CD1c-positive myeloid dendritic cell (primary cell): Measurements from ENCODE around the gene NAT10.
"Not testable (repeated sequence)": the region's sequence is repeated elsewhere in the genome, so short reads cannot be mapped to it uniquely, and the experiment has no call there.

Experiments
- DNase-seq: peaks from one replicate; pipeline ENCODE4 v3.0.0-alpha.2; 2016; ENCODE audit errors: extremely low spot score

Gene NAT10

DNA sequence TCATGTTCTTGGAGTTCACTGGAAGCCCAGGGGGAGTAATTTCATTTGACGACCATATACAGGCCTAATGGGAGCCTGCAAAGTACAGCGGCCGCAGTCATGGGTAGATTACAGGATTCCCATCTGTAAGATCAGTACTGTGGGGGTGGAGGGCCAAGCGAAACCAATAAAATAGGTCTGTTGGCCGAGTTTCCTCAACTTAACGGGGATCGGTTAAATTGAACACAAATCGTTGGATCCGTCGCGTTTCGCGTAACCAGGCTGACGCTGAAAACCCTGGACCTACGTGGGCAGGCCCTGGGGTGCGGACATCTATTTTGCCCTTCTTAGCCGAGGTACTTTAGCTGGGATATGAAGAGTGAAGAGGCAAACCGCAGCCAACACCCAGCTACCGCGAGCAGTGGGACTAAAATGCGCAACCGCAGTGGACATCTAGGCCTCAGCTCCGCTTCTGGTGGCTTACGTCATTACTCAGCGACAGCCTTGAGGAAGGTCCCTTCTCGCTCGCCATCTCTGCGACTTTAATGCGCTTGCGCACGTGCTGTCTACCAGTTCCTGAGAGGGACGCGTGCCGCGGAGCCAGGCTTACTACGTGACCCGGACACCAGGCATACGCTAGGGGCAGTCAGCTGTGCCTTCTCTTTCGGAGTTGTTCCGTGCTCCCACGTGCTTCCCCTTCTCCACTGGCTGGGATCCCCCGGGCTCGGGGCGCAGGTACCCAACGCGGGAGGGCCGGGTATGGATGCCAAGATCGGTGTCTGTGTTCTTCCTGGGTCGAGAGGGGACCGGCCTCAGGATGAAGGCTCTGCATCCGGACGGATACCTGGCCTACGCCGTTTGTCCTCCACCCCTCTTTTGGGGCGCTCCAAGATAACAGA is at the start of gene NAT10:
NAT10 (plus strand) TSS at position 551 of the 878 bp plus-strand sequence. CDS start 2,597 bp downstream, outside the sequence.
- peak; percentile 100 for DNase-seq

DNA sequence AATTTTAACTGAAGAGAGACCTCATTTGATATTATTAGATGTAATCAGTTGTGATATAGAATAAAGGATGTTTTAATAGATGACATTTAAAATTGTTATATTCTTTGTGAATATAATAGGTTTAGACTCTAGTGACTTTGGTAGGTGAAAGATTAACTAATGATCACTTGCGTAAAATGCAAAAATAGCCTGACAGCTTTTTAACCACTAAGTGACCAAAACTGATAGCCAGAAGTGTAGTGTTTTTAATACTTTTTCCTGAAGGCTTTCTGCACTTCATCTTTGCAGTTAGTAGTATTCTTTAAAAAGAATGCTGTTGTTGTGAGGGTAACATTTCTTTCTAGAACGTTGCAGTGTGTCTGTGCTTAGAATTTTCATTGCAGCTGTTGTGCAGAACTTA is 48.8 kb upstream of the NAT10 start:
- DNase-seq: no peak

DNA sequence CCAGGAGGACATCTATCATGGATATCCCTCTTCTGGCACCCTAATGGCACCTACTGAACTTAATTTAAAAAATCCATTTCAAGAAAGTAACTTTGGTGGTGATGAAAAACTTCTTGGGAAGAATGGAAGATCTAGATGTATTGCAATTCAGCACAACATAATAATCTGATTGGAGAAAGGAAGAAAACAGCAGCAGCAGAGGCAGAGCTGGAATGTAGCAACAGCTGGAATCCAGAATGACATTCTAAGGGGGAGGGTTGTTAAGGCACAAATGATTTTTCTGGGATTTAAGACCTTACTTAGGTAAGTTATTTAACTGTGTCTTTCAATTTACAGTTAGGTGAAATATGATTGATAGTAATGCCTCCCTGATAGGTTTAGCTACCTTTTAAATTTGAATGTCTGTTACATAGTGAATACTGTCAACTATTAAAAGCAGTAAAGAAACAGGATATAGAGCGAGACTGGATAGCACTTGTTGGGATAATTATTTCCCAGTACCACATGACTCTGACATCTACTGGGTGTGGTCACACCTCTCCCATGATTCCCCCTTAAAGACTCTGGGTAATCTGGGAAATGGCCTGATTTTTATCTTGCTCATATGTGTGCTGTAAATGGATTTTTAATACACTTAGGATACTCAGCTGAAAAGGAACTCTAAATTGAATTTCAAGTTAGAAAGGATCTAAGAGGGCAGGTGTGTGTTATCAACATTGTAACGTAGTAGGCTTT is 42.2 kb upstream of the NAT10 start:
- no peak for DNase-seq

DNA sequence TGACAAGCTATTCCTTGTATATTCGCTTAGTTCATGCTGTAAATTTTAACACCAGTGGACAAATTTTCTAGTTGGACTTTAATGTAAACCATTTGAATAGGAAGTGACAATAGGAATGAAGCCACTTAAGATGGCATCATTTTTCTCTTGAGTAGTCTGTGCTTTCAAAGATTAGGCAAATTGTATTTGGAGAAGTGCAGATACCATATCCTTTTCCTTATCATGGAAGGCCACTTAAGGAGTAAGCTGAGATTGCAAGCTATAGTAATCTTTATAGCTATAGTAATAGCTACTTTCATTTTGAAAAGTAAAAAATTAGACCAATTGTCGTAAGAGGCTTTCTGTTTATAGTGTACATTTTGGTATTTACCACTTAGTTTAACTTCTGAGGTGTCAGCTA is 41.1 kb upstream of the NAT10 start:
- no peak for DNase-seq

DNA sequence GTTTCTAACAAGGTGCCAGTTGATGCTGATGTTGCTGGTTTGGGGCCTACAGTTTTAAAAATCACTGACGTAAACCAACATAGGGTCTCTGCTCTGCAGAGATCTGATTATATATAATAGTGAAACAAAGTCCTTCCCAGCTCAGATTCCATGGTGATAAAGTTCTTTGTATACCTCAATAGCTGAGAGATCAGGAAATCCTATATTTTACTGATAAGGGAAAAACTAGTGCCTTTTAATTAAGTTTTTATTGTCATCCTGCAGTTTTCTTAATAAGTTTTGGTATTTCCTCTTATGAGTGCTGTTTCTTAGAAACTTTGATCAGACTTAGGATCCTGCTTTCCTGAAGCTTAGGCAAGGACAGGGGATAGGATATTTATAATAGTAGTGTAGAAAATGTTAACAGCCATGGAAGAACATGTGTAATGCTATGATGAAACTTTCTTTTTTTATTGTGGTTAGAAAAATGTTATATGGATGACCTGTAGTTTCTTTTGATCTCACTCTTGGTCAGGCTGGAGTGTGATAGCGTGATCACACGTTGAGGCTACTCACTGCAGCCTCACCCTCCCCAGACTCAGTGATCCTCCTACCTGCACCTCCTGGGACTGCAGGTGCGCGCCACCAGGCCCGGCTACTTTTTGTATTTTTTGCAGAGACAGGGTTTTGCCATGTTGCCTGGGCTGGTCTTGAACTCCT is 39.8 kb upstream of the NAT10 start:
- no peak for DNase-seq

DNA sequence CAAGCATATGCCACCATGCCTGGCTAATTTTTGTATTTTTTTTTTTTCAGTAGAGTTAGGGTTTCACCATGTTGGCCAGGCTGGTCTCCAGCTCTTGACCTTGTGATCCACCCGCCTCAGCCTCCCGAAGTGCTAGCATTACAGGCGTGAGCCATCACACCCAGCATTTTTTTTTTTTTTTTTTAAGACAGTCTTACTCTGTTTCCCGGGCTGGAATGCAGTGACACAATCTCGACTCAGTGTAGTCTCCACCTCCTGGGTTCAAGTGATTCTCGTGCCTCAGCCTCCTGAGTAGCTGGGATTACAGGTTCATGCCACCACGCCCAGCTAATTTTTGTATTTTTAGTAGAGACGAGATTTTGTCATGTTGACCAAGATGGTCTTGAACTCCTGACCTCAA is 38.7 kb upstream of the NAT10 start:
- DNase-seq: not testable (repeated sequence)

DNA sequence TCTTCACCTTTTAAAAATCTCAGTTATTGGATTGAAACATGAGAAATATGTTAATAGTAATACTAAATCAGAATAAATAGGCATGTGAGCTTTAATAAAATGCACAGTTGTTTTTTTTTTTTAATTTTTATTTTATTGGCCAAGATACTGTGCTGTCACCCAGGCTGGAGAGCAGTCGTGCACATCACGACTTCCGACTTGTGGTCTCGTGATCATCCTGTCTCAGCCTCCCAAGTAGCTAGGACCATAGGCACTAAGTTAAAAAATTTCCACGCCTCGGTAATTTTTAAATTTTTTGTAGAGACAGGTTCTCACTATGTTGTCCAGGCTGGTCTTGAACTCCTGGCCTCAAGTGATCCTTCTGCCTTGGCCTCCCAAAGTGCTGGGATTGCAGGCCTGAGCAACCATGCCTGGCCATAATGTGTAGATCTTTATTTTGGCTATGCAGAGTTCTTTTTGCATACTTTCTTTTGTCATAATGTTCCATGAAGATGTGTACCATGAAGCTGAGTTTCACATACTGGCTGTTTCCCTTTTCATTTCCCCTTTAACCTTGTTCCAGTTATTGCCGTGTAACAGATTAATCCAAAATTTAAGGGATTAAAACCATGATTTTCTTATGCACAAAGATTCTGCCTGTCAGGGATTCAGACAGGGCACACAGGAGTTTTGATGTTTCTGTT is 37.9 kb upstream of the NAT10 start:
- DNase-seq: peak; percentile 28

DNA sequence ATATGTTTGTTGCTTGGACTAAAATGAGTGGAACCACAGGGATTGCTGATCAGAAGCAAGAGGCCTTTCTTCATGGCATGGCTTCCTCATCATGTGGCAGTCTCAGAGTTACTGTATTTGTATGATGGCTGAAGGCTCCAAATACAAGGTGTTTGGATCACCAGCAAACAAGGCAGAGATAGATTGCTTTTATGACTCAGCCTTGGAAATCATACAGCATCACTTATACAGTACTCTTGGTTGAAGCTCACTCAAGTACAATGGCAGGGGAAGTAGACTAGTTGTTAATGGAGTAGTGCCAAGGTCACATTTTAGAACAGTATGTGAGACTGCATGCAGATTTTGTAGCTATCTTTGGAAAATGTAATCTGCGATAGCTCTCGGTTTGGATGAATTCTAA is 37.3 kb upstream of the NAT10 start:
- DNase-seq: peak; percentile 16

DNA sequence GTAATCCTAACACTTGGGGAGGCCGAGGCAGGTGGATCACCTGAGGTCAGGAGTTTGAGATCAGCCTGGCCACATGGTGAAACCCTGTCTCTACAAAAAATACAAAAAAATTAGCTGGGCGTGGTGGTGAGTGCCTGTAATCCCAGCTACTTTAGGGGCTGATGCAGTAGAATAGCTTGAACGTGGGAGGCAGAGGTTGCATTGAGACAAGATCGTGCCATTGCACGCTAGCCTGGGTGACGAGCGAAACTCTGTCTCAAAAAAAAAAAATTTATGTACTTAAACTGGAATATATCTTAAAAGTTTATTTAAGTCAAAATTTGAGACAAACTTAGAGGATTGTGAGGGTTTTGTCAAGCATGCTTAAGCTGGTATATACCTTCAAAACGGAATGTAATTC is 34.1 kb upstream of the NAT10 start:
- DNase-seq: not testable (repeated sequence)

DNA sequence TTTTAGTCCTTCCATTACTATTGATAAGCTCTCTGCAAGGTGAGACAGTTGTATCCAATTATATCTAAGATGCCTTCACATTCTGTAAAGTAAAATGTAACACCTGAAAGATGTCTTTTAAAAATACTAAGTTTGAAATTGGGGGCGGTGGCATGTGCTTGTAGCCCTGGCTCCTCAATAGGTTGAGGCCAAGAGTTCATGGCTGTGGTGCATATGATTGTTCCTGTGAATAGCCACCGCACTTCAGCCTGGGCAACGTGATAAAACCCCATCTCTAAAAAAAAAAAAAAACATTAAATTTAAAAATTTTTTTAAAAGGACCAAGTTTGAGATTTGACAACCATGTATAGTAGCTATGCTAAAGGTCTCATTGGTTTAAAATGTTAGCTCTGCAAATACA is 33.4 kb upstream of the NAT10 start:
- DNase-seq: no peak

DNA sequence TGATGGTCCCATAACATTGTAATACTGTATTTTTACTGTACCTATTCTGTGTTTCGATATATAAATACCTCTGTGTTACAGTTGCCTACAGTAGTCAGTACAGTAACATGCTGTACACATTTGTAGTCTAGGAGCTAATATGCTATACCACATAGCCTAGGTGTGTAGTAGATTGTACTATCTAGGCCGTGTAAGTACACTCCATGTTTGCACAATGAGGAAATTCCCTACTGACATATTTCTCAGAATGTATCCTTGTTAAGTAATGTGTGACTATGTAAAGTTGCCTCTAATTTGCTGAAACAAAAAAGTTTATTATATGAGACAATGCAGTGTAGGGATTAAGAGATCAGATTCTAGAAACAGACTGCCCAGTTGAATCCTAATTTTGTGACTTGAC is 32.6 kb upstream of the NAT10 start:
- no peak for DNase-seq

DNA sequence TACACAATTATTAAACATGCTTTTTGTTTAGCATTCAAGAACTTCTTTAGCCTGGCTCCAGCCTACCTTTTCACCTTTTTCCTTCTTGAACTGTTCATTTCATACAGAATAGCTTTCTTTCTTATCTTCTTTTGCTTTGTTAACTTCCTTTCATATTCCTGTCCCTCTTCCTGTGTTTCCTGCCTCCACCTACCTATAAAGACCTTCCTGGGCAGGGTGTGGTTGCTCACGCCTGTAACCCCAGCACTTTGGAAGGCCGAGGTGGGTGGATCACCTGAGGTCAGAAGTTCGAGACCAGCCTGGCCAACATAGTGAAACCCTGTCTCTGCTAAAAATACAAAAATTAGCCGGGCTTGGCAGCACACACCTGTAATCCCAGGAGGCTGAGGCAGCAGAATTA is 31.0 kb upstream of the NAT10 start:
- no peak for DNase-seq

DNA sequence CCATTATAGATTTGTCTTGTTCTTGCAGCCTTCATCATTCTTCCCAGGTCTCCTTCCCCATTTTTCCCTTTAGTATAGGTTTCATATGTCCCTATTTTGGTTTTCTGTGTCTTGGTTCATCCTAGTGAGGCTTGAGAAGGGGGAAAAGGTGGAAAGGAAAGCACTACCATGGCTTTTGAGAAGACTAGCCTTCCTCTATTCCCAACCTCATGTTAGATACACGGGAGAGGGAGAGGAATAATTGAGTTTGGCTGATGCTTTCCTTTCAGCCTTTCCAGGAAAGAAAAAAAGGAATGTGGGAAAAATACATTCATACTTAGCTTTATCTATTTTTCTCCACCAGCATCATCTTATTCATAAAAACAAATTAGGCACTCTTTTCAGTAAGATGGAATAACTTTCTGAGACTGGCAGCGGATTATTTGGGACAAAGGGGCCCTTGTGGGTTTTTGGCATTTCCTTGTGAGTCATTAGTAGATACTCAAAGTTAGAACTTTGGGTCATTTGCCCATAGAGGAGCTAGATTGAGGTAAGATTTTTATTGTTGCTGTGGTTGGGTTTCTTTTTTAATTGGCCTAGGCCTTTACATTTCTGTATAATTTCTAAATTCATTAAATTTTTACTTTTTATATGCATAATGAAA is 30.1 kb upstream of the NAT10 start:
- no peak for DNase-seq

DNA sequence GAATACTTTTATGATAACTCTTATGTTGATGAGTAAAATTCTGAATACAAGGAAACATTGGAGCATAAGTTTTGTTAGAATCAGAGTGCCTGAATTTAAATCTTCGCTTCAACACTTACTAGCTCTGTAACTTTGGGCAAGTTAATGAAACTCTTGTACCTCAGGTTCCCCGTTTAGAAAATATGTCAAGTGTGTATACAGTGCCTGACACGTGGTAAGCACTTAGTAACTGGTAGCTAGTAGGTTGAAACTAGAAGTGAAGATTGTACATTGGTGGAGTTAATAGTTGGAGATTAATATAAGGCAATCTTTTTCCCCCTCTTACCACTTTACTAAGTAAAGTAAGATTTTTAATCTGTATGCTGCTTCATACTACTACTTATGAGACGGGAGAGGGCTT is 24.8 kb upstream of the NAT10 start:
- DNase-seq: no peak

DNA sequence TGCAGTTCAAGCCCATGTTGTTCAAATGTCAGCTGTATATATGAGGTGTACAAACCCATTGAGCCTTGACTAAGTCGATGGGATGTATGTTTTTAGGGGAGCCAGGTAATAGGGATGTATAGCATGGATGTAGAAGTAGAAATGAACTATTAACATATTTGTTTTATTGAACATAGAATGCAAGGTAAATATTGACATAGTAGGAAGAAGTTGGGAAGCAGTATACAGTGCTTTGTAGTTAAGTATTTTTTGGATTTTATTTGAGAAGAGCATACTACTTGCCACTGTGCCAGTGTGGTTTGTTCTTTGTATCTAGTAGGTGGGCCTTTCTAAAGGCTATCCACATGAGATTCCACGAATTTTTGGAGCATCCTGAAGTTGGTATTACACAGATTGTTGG is 20.8 kb upstream of the NAT10 start:
- DNase-seq: no peak

DNA sequence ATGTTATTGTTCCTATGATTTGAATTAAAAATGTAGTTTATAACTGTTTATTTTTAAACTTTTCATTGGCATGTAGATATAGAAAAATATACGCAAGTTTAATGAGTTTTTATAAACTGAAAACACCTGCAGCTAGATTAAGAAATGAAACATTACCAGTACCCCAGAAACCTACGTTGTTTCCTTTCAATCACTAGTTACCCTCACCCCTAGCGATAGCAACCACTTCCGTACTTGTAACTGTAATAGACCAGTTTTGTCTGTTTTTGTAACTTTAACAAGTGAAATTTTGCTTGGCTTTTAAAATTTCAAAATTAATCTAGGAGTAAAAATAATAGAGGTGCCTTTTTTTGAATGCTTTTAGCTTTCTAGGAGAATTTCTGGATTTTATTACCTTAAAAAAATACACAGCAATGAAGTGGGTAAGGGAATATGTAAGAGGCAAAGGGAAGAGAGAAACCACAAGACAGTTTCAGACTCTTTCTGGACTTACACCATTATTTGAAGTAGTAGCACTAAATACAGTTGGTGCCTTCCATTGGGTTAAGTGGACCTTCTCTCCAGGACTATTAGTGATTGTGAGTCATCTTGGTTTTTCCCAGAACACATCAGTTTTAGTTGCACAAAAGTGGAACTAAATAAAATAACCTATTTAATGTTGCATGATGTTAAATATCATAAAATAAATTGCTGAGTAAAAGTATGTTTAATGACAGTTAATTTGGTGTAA is 18.7 kb upstream of the NAT10 start:
- peak; percentile 12 for DNase-seq

DNA sequence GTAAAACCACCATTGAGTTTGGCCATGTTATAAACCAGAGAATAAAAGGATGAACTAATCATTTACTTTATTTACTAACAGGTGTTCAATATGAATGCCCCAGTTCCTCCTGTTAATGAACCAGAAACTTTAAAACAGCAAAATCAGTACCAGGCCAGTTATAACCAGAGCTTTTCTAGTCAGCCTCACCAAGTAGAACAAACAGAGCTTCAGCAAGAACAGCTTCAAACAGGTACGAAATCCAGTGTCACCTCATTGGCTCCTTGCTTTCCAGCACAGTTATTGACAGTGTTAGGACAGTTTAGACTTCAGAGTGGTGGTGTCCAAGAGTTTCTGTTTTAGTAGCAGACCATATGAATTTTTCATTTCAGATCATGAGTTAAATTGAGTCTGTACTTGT is 13.6 kb upstream of the NAT10 start:
- no peak for DNase-seq

DNA sequence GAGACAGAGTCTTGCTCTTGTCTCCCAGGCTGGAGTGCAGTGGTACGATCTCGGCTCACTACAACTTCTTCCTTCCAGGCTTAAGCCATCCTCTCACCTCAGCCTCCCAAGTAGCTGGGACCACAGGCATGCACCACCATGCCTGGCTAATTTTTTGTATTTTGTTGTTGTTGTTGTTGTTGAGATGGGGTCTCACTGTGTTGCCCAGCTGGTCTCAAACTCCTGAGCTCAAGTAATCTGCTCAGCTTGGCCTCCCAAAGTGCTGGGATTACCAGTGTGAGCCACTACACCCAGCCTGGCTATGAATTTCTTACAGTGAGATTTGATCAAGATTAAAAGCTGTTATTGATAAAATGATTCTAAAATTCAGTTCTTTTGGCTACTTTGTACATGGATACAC is 10.5 kb upstream of the NAT10 start:
- not testable (repeated sequence) for DNase-seq

DNA sequence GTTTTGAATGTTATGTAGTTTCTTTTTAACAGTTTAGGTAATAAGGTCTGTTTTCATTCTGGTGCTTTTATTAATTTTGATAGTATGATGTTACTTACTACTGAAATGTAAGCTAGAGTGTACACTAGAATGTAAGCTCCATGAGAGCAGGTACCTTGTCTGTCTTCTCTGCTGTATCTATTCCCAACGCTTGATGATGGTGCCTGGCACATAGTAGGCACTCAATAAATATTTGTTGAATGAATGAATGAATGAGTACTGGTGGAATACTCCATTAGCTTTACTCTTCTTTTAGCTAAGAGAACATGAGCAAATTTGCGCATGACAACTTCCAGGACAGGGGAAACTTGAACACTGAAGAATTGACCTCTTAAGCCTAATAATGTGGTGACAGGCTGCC is 6.6 kb upstream of the NAT10 start:
- no peak for DNase-seq

DNA sequence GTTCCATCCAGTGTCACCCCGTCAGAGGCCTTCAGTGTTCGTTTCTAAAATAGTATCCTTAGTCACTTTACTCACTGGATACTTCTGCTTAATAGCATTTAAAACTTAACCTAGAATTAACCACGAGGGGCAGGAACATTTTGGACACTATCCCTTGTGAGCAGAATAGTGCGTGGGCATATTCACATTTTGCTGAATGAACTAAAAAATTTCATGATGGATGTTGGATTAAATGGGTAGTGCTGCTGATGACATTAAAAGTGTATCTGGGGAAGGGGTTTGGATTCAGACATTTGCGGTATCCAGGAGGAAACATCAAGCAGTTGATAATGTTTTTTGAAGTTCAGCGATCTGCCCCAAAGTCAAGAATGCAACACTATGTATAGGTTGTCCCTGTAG is 750 bp upstream of the NAT10 start:
- DNase-seq: no peak
